ENCODE measurements around the gene UGT2B17.

DNA sequence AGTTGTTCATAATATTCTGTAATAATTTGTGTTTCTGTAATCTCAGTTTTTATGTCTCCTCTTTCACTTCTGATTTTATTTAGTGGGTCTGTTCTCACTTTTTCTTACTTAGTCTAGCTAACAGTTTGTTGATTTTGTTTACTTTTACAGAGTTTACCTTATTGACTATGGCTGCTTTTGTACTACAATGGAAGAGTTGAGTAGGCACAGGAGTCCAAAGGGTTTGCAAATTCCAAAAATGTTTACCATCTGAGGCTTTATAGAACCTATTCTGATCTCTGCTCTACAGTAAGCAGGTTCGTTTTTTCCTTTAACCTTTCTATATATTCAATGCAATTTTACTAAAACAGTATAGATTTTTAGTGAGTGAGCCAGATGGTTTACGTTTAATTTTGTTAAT lies 55.1 kb downstream of the UGT2B17 start:
- TF ChIP-seq, protein P1, sequence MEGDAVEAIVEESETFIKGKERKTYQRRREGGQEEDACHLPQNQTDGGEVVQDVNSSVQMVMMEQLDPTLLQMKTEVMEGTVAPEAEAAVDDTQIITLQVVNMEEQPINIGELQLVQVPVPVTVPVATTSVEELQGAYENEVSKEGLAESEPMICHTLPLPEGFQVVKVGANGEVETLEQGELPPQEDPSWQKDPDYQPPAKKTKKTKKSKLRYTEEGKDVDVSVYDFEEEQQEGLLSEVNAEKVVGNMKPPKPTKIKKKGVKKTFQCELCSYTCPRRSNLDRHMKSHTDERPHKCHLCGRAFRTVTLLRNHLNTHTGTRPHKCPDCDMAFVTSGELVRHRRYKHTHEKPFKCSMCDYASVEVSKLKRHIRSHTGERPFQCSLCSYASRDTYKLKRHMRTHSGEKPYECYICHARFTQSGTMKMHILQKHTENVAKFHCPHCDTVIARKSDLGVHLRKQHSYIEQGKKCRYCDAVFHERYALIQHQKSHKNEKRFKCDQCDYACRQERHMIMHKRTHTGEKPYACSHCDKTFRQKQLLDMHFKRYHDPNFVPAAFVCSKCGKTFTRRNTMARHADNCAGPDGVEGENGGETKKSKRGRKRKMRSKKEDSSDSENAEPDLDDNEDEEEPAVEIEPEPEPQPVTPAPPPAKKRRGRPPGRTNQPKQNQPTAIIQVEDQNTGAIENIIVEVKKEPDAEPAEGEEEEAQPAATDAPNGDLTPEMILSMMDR (IDR thresholded peaks at IDR 0.05) = no peak
- TF ChIP-seq BHLHE40 (IDR thresholded peaks at IDR 0.05; ENCODE audit: low read depth, low read length) (no peak), POLR2AphosphoS2 (conservative IDR thresholded peaks at IDR 0.05; ENCODE audit: low read length) (no peak), ZNF302 (CRISPR knock-in tag; IDR thresholded peaks at IDR 0.05) (no peak), POLR2A (IDR thresholded peaks at IDR 0.05; ENCODE audit: low read length) (no peak), EHMT2 (IDR thresholded peaks at IDR 0.05; ENCODE audit: low read depth) (no peak), EP300 (IDR thresholded peaks at IDR 0.05) (no peak)
- TF ChIP-seq, protein P2, sequence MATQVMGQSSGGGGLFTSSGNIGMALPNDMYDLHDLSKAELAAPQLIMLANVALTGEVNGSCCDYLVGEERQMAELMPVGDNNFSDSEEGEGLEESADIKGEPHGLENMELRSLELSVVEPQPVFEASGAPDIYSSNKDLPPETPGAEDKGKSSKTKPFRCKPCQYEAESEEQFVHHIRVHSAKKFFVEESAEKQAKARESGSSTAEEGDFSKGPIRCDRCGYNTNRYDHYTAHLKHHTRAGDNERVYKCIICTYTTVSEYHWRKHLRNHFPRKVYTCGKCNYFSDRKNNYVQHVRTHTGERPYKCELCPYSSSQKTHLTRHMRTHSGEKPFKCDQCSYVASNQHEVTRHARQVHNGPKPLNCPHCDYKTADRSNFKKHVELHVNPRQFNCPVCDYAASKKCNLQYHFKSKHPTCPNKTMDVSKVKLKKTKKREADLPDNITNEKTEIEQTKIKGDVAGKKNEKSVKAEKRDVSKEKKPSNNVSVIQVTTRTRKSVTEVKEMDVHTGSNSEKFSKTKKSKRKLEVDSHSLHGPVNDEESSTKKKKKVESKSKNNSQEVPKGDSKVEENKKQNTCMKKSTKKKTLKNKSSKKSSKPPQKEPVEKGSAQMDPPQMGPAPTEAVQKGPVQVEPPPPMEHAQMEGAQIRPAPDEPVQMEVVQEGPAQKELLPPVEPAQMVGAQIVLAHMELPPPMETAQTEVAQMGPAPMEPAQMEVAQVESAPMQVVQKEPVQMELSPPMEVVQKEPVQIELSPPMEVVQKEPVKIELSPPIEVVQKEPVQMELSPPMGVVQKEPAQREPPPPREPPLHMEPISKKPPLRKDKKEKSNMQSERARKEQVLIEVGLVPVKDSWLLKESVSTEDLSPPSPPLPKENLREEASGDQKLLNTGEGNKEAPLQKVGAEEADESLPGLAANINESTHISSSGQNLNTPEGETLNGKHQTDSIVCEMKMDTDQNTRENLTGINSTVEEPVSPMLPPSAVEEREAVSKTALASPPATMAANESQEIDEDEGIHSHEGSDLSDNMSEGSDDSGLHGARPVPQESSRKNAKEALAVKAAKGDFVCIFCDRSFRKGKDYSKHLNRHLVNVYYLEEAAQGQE (IDR thresholded peaks at IDR 0.05) = no peak
